Activated CD4-positive, alpha-beta T cell treated with anti-CD3 and anti-CD28 coated beads, Interleukin-2, amount 50 U/mL, for 48 hours (primary cell): Measurements from ENCODE around the gene HOXD9.

ENCODE experiments used
- DNase-seq, 2 experiments: peaks; one replicate each; pipeline ENCODE4 v3.0.0-alpha.2; 2020

HOXD9 gene

GRCh38 chr2:176171351-176172006 is 49.0 kb downstream of the HOXD9 start:
- no peak for DNase-seq

- no peak for DNase-seq
These were observed 49.7 kb downstream of the HOXD9 start for GRCh38 chr2:176172007-176172894.

GRCh38 chr2:176172895-176173566 is 50.5 kb downstream of the HOXD9 start:
- DNase-seq = no peak

- DNase-seq = no peak
These were observed 51.3 kb downstream of the HOXD9 start for GRCh38 chr2:176173567-176174381.

- DNase-seq = no peak
These were observed 51.9 kb downstream of the HOXD9 start for GRCh38 chr2:176174382-176174823.
